Right renal cortex interstitium (tissue), 3 donors: Measurements from ENCODE around the gene FOXF2. TPM values are rescaled to one million over a fixed set of nuclear protein-coding genes. Genes with fewer than 3 reads are reported as not detected.

Experiments
- DNase-seq, 3 donors: peaks; one replicate each; pipeline ENCODE4 v3.0.0-alpha.2; 2013; ENCODE audit warnings: low read depth in 3 of 3, low spot score in 2 of 3
- polyA plus RNA-seq, 3 donors: library from polyadenylated mRNA; unstranded; fragments of 120-200 nt; gene quantifications; one replicate each; pipeline ENCODE4 v1.2.1, GENCODE V29; 2013; ENCODE audit not compliant: insufficient read length in 3 of 3

Gene FOXF2
- polyA plus RNA-seq, 3 donors = 0.08 to 0.14 TPM; not detected in 1

DNA sequence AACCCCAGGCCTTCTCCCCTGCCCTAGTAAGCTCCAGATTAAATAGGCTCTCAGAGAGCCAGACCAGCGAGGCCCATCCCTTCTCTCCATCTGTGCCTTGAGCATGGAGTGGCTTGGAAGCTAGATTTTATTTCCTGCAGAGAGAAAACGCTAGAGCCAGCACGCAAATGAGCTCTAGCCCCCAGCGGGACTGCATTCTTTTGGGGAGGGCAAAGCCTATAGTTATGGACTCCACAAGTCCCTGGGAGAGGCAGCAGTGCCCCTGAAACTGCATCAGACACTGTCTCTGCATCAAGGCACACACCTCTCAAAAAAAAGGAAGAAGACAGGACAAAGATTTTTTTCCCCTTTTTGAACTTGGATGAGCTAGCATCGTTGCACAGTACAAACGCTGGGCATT lies 15.8 kb downstream of the FOXF2 start:
- DNase-seq = no peak

GRCh38 chr6:1406306-1407072 lies 17.1 kb downstream of the FOXF2 start:
- DNase-seq = no peak

DNA sequence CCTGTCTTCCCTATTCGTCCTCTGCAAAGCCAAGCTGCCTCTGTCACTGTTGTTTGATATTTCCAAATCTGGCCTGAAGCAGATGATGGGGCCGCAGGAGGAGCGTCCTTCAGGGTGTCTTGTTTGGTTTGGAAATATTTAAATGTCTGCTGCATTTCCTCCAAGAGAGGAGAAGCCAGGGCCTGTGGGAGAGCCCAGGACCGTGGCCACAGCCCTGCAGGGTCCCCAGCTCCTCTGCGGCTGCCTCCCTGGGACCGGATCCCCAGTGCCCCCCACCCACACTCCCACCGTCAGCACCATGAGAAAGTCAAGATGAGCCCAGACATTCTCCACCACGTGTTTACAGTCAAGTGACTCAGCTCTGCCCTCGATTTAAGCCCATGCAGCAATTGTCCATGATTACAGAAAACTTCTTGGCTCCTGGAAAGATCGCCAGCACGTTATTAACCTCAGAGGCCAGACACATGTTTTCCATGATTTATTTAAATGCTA lies 18.2 kb downstream of the FOXF2 start:
- no peak for DNase-seq

GRCh38 chr6:1409774-1410465 lies 20.5 kb downstream of the FOXF2 start:
- DNase-seq = no peak

- no peak for DNase-seq
Observed at GRCh38 chr6:1412901-1413300, 23.5 kb downstream of the FOXF2 start.

DNA sequence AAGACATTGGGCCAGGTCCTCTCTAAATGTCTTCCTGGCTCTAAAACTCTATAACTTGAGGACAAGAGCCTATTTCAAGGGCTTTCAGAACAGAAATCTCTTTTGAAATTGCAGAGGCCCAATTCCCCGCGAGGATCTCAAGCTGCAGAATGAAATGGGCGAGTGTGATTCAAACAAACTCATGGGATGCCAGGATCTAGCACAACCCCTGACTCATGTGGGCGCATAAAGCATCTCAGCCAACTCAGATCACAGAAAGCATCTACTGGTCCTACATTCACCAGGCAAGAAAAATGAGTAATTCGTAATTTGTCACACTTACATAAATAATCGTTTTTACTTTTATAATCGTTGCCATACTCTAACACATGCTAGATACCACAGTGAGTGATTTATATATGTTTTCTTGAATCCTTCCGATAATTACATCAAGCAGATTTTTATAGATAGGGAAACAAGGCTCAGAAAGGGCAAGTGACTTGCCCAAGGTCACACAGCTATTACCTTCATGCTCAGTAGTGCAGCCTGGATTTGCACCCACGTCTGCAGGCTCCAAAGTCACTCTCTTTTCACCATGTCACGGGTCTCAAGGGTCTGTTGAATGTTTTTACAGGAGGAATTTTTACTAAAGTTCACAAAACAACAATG lies 26.2 kb downstream of the FOXF2 start:
- DNase-seq = no peak

DNA sequence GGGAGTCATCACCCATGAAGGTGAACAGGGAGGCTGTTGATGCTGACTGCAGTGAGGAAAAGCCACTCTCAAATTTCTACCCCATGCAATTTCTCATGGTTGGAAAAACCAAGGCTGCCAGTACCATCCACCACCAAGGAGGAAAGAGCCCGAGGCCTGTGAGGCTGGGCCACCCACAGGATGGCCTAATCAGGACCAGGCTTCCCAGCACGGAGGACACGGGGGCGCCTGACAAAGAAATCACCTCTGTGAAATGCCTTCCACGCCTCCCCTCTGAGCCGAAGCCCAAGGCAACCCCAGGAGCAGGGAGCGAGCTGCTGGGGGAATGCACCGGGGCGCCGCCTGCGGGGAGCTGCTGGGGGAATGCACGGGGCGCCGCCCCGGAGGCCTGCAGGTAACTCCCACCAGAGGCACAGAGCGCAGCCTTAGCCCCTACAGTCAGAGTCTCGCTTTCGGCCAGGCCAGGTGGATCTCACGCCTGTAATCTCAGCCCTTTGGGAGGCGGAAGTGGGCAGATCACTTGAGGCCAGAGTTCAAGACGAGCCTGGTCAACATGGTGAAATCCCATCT lies 26.9 kb downstream of the FOXF2 start:
- DNase-seq = no peak

- no peak for DNase-seq
Observed at GRCh38 chr6:1416820-1417219, 27.4 kb downstream of the FOXF2 start.

DNA sequence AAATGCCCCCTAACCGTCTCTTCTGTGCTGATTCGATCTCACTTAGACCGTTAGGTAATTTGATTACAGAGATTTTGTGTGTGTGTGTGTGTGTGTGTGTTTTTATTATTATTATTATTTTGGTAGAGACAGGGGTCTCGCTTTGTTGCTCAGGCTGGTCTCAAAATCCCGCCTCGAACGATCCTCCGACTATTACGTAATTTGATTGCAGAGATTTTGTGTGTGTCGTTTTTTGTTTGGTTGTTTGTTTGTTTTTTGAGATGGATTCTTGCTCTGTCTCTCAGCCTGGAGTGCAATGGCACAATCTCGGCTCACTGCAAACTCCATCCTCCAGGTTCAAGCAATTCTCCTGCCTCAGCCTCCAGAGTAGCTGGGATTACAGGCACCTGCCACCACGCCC lies 28.3 kb downstream of the FOXF2 start:
- DNase-seq = no peak

DNA sequence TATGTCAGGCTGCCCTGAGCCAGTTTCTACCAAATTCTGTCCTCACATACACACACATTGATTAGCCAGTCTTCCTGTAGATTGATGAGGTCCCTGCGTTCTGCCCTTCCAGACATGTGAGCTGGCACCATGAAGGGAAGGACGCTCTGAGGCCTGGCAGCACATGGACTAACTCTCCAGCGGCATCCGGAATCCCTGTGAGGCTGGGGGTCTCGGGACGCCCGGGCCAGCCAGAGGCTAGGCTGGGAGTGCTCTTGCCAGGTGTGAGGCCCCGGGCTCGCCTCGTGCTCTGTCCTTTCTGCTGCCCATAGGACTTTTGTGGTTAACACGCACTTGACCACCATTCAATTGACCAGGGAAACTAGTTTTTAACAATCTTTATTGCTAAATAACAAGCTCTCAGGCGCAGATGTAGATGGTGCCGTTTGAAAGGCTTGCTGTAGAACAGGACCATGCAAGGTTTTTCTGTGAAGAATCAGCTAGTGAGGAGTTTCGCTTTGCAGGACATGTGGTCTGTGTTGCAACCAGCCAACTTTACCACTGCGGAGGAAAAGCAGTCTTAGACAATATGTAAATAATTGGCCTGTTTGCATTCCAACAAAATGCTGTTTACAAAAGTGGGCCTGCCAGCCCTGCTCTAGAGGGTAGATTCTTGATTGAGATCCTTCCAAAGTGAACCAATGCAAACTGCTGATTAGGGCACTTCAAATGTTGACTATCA lies 29.3 kb downstream of the FOXF2 start:
- DNase-seq = no peak

- no peak for DNase-seq
Observed at GRCh38 chr6:1420382-1420781, 31.0 kb downstream of the FOXF2 start.

GRCh38 chr6:1422290-1422689 lies 32.9 kb downstream of the FOXF2 start:
- DNase-seq = no peak

DNA sequence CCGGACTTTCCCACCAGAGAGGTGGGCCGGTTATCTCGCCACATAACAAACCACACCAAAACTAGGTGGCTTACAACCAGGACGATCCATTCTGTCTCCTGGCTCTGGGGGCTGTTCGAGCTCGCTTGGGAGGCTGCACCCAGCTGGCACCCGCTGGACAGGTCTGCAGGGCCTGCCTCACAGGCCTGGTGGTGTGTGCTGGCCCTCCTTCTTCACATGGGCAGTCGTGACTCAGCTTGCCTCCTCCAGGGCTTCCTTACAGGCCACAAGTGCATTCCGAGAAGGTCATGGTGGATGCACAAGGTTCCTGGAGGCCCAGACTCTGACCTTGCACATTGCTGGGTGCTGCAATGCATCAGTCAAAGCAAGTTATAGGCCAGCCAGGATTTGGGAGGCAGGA lies 34.2 kb downstream of the FOXF2 start:
- no peak for DNase-seq

- DNase-seq = no peak
Observed at GRCh38 chr6:1424306-1424927, 35.0 kb downstream of the FOXF2 start.

GRCh38 chr6:1426416-1426815 lies 37.0 kb downstream of the FOXF2 start:
- DNase-seq = no peak

DNA sequence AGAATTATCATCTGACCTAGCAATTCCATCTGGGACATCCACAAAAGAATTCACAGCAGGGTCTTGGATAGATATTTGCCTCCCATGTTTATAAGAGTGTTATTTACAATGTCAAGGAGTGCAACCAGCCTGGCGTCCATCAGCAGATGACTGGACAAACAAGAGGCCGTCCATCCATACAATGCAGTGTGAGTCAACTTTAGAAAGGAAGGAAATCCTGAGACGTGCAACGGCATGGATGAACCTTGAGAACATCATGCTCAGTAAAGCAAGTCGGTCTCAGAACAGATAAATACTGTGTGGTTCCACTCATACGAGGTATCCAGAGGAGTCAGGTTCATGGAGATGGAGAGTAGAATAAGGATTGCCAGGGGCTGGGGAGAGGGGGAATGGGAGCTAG lies 46.4 kb downstream of the FOXF2 start:
- DNase-seq = no peak

- peak; percentile 70 to 81 (median 74) for DNase-seq
Observed at GRCh38 chr6:1436334-1437306, 47.2 kb downstream of the FOXF2 start.

DNA sequence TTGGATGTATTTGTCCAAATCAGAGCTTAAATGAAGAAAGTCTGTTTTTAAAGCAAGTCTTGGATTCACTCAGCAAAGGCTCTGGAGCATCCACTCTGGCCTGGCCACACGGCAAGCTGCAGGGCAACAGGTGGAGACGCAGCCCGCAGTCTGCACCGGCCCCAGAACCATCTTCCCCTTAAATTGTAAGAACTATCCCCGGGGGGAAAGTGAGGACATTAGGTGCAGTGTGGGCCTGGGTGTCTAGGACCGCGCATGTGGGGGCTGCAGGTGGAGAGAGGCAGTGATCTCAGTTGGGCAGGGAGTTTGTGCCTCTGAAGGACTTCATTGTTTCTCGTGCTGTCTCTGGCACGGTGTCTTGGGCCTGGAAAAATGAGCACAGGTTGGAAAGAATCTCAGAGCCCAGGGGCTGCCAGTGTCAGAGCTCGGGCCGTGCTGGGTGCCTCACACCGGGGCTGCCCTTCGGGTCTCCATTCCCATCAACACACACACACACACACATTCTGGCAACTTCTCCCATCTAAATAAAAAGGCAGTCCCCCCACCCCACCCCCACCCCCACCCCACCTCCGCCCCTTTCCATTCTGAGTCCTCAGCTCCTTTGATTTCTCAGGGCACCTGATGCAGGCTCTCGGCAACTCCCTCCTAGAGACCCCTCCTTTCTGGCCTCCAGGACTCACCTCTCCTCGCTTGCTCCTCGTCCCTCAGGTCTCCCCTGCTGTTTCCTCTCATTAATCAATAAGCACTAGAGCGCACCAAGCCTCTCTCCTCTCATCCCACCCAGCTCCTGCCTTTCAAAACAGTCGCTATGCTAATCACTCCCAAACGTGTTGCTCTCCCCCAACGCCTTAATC lies 48.4 kb downstream of the FOXF2 start:
- no peak for DNase-seq
